ENCODE measurements around the gene ALK.

ALK gene

GRCh38 chr2:29573612-29574011, 347.8 kb downstream of the ALK start:
- no peak for TF ChIP-seq CTCF (IDR thresholded peaks at IDR 0.05; ENCODE audit: low read depth, low read length)

GRCh38 chr2:29573147-29573546, 348.2 kb downstream of the ALK start:
- Histone ChIP-seq H3K36me3 (no peaks in the 10 kb centered on the region), H3K27ac (no peak overlapping the region), H3K9me3 (ENCODE audit: severe bottlenecking) (peaks cover 3% of the 10 kb centered on the region), H3K4me3 (ENCODE audit: low read depth, low read length) (no peak overlapping the region), H3K27me3 (ENCODE audit: insufficient read depth, low read depth, severe bottlenecking) (no peaks in the 10 kb centered on the region)
- DNase-seq, result no peak
- no peak for TF ChIP-seq CTCF (IDR thresholded peaks at IDR 0.05; ENCODE audit: low read depth, low read length)

More at GRCh38 chr2:29573612-29574011, 347.8 kb downstream of the ALK start:
- H3K36me3 ChIP-seq, result no peaks in the 10 kb centered on the region
- H3K4me3 ChIP-seq (ENCODE audit: low read depth, low read length), result no peak overlapping the region
- H3K27ac ChIP-seq, result no peak overlapping the region
- peaks cover 3% of the 10 kb centered on the region for H3K9me3 ChIP-seq (ENCODE audit: severe bottlenecking)
- no peaks in the 10 kb centered on the region for H3K27me3 ChIP-seq (ENCODE audit: insufficient read depth, low read depth, severe bottlenecking)
- no peak for DNase-seq

GRCh38 chr2:29570539-29570938, 350.8 kb downstream of the ALK start:
- Histone ChIP-seq H3K27ac (no peak overlapping the region), H3K36me3 (no peaks in the 10 kb centered on the region)

GRCh38 chr2:29567906-29568520, 353.4 kb downstream of the ALK start:
- peaks cover 3% of the 10 kb centered on the region for H3K9me3 ChIP-seq (ENCODE audit: severe bottlenecking)
- no peak overlapping the region for H3K27ac ChIP-seq
- no peak for TF ChIP-seq CTCF (IDR thresholded peaks at IDR 0.05; ENCODE audit: low read depth, low read length)
- no peaks in the 10 kb centered on the region for H3K27me3 ChIP-seq (ENCODE audit: insufficient read depth, low read depth, severe bottlenecking)
- no peak for DNase-seq
- no peaks in the 10 kb centered on the region for H3K36me3 ChIP-seq
- H3K4me3 ChIP-seq (ENCODE audit: low read depth, low read length), result no peak overlapping the region

More at GRCh38 chr2:29570539-29570938, 350.8 kb downstream of the ALK start:
- DNase-seq, result no peak
- H3K9me3 ChIP-seq (ENCODE audit: severe bottlenecking), result peaks cover 3% of the 10 kb centered on the region
- no peak for TF ChIP-seq CTCF (IDR thresholded peaks at IDR 0.05; ENCODE audit: low read depth, low read length)
- H3K4me3 ChIP-seq (ENCODE audit: low read depth, low read length), result no peak overlapping the region
- no peaks in the 10 kb centered on the region for H3K27me3 ChIP-seq (ENCODE audit: insufficient read depth, low read depth, severe bottlenecking)

GRCh38 chr2:29563697-29564096, 357.7 kb downstream of the ALK start:
- no peaks in the 10 kb centered on the region for H3K36me3 ChIP-seq

More at GRCh38 chr2:29563697-29564096, 357.7 kb downstream of the ALK start:
- no peak for TF ChIP-seq CTCF (IDR thresholded peaks at IDR 0.05; ENCODE audit: low read depth, low read length)
- H3K27ac ChIP-seq, result no peak overlapping the region
- H3K27me3 ChIP-seq (ENCODE audit: insufficient read depth, low read depth, severe bottlenecking), result no peaks in the 10 kb centered on the region
- no peak overlapping the region for H3K4me3 ChIP-seq (ENCODE audit: low read depth, low read length)
- no peak for DNase-seq
- no peaks in the 10 kb centered on the region for H3K9me3 ChIP-seq (ENCODE audit: severe bottlenecking)

Measured in WERI-Rb-1 (cell line).